SK-N-SH treated with all-trans-retinoic acid at 6 μM for 48 hours (cell line): ENCODE data around the gene ELOVL7.

Source experiments
- ESRRG ChIP-seq: fragments of 250-450 bp; sonication (Bioruptor Pico); IDR thresholded peaks from 2 replicates; pipeline ENCODE4 v1.6.1; 2021; ENCODE audit warnings: mild to moderate bottlenecking
- ISL1 ChIP-seq: fragments of 250-450 bp; sonication (Bioruptor Pico); IDR thresholded peaks from 2 replicates; pipeline ENCODE4 v2.1.2; 2022; ENCODE audit warnings: mild to moderate bottlenecking, moderate library complexity
- PPARA ChIP-seq: fragments of 250-450 bp; sonication (Bioruptor Pico); IDR thresholded peaks from 2 replicates; pipeline ENCODE4 v1.5.0; 2020; ENCODE audit warnings: mild to moderate bottlenecking, borderline replicate concordance
- RARB ChIP-seq: fragments of 250-450 bp; sonication (Bioruptor Pico); IDR thresholded peaks from 2 replicates; pipeline ENCODE4 v1.8.0; 2021; ENCODE audit warnings: mild to moderate bottlenecking, moderate library complexity
- TOX ChIP-seq: fragments of 250-450 bp; sonication (Bioruptor Pico); IDR thresholded peaks from 2 replicates; pipeline ENCODE4 v1.8.0; 2021; ENCODE audit warnings: mild to moderate bottlenecking, moderate library complexity, borderline replicate concordance
- ZFP3 ChIP-seq: fragments of 250-450 bp; sonication (Bioruptor Pico); IDR thresholded peaks from 2 replicates; pipeline ENCODE4 v1.5.0; 2020; ENCODE audit warnings: mild to moderate bottlenecking, moderate library complexity
- ZFP30 ChIP-seq: fragments of 450-650 bp; formaldehyde crosslinking; IDR thresholded peaks from 2 replicates; pipeline ENCODE4 v1.5.0; 2022; ENCODE audit warnings: mild to moderate bottlenecking, moderate library complexity
- ZNF70 ChIP-seq: fragments of 450-650 bp; formaldehyde crosslinking; IDR thresholded peaks from 2 replicates; pipeline ENCODE4 v1.5.0; 2020; ENCODE audit warnings: mild to moderate bottlenecking, moderate library complexity
- TF ChIP-seq, protein P1 (sequence below): fragments of 250-450 bp; sonication (Bioruptor Pico); IDR thresholded peaks from 2 replicates; pipeline ENCODE4 v1.8.0; 2021; ENCODE audit warnings: low read depth, mild to moderate bottlenecking, moderate library complexity, borderline replicate concordance
- TF ChIP-seq, protein P2 (sequence below): fragments of 250-450 bp; sonication (Bioruptor Pico); IDR thresholded peaks from 2 replicates; pipeline ENCODE4 v1.8.0; 2020; ENCODE audit warnings: mild to moderate bottlenecking, moderate library complexity, borderline replicate concordance
- TF ChIP-seq, protein P3 (sequence below): fragments of 250-450 bp; sonication (Bioruptor Pico); IDR thresholded peaks from 2 replicates; pipeline ENCODE4 v1.5.1; 2020; ENCODE audit warnings: low read depth, mild to moderate bottlenecking, moderate library complexity

DNA sequence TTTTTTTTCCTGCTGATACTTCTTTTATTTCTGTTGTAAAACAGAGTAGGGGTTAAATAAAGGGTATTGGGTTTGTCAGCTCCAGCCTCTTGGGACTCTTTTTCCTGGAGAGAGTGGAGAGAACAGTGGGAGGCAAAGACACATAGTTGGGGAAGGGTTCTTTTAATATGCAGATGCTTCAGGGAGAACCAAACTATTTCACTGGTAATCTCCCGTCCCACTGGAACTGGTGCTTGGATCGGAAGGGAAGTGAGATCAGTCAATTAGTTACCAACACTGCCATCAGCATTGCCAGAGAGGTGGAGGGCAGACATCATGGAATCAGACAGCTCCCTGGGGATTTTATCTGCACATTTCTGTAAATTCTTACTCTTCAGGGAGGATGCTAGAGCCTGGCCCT is 47.6 kb upstream of the ELOVL7 start:
- TF ChIP-seq, protein P1, sequence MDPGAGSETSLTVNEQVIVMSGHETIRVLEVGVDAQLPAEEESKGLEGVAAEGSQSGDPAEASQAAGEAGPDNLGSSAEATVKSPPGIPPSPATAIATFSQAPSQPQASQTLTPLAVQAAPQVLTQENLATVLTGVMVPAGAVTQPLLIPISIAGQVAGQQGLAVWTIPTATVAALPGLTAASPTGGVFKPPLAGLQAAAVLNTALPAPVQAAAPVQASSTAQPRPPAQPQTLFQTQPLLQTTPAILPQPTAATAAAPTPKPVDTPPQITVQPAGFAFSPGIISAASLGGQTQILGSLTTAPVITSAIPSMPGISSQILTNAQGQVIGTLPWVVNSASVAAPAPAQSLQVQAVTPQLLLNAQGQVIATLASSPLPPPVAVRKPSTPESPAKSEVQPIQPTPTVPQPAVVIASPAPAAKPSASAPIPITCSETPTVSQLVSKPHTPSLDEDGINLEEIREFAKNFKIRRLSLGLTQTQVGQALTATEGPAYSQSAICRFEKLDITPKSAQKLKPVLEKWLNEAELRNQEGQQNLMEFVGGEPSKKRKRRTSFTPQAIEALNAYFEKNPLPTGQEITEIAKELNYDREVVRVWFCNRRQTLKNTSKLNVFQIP (CRISPR knock-in tag), result no peak
- no peak for TF ChIP-seq ZNF70 (CRISPR knock-in tag)
- TF ChIP-seq, protein P2, sequence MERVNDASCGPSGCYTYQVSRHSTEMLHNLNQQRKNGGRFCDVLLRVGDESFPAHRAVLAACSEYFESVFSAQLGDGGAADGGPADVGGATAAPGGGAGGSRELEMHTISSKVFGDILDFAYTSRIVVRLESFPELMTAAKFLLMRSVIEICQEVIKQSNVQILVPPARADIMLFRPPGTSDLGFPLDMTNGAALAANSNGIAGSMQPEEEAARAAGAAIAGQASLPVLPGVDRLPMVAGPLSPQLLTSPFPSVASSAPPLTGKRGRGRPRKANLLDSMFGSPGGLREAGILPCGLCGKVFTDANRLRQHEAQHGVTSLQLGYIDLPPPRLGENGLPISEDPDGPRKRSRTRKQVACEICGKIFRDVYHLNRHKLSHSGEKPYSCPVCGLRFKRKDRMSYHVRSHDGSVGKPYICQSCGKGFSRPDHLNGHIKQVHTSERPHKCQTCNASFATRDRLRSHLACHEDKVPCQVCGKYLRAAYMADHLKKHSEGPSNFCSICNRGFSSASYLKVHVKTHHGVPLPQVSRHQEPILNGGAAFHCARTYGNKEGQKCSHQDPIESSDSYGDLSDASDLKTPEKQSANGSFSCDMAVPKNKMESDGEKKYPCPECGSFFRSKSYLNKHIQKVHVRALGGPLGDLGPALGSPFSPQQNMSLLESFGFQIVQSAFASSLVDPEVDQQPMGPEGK (CRISPR knock-in tag), result no peak
- no peak for TF ChIP-seq ISL1
- TF ChIP-seq, protein P3, sequence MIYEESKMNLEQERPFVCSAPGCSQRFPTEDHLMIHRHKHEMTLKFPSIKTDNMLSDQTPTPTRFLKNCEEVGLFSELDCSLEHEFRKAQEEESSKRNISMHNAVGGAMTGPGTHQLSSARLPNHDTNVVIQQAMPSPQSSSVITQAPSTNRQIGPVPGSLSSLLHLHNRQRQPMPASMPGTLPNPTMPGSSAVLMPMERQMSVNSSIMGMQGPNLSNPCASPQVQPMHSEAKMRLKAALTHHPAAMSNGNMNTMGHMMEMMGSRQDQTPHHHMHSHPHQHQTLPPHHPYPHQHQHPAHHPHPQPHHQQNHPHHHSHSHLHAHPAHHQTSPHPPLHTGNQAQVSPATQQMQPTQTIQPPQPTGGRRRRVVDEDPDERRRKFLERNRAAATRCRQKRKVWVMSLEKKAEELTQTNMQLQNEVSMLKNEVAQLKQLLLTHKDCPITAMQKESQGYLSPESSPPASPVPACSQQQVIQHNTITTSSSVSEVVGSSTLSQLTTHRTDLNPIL (CRISPR knock-in tag), result no peak
- TF ChIP-seq TOX (CRISPR knock-in tag), result no peak
- no peak for TF ChIP-seq ESRRG
- no peak for TF ChIP-seq PPARA (CRISPR knock-in tag)
- TF ChIP-seq ZFP30 (CRISPR knock-in tag), result no peak
- no peak for TF ChIP-seq ZFP3 (CRISPR knock-in tag)
- TF ChIP-seq RARB (CRISPR knock-in tag), result no peak
